Measurements from ENCODE around the gene CTNNA3. TPM values are rescaled to one million over a fixed set of nuclear protein-coding genes. Genes with fewer than 3 reads are reported as not detected.

CTNNA3 gene
- total RNA-seq, 1 donor from 2014 or later = 0.46 TPM

DNA sequence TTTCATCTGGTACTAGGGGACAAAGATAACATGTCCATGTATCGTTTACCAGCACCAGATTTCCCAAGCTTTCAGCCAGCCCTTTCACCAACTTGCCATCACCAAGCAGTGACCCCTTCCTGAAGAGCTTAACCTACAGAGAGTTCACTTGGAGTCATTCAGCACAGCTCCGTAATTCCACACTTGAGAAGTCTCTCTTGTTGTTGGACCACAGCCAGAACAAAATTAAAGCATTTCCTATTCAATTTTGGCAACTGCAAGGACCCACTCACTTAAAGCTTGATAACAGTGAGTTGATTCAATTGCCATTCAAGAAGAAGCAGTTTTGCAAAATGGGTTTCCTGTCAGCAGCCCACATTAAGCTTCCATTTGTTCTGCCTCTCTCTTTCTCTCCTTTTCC lies 858.7 kb downstream of the CTNNA3 start:
- no peak for DNase-seq (ENCODE audit: low read depth)
- no peak for TF ChIP-seq CTCF (conservative IDR thresholded peaks at IDR 0.05; ENCODE audit: low read depth, low read length)
- no peak overlapping the region for H3K4me3 ChIP-seq (ENCODE audit: low read depth, low read length)

- no peak overlapping the region for H3K4me3 ChIP-seq (ENCODE audit: low read depth, low read length)
- DNase-seq (ENCODE audit: low read depth) = no peak
- no peak for TF ChIP-seq CTCF (conservative IDR thresholded peaks at IDR 0.05; ENCODE audit: low read depth, low read length)
Measured at GRCh38 chr10:66836771-66837170, 859.2 kb downstream of the CTNNA3 start.

DNA sequence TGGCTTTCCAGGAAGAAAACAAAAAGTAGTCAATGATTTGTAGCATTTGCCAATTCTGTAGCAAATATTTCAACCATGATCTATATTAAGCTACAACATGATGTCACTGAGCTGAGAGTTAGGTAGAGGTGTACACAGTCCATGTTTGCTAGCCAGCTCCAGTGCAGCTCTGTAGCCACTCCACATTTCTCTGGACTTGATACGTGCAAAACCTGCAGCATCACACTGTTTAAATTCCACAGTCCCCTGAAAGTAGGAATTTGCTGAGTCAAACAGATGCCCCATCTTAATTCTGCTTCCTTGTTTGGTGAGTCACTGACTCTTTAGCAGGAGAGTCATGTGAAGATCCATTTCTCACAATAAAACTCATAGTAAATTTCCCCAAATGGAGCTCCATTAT lies 859.9 kb downstream of the CTNNA3 start:
- no peak overlapping the region for H3K4me3 ChIP-seq (ENCODE audit: low read depth, low read length)
- peak; percentile 86 for DNase-seq (ENCODE audit: low read depth)
- no peak for TF ChIP-seq CTCF (conservative IDR thresholded peaks at IDR 0.05; ENCODE audit: low read depth, low read length)

DNA sequence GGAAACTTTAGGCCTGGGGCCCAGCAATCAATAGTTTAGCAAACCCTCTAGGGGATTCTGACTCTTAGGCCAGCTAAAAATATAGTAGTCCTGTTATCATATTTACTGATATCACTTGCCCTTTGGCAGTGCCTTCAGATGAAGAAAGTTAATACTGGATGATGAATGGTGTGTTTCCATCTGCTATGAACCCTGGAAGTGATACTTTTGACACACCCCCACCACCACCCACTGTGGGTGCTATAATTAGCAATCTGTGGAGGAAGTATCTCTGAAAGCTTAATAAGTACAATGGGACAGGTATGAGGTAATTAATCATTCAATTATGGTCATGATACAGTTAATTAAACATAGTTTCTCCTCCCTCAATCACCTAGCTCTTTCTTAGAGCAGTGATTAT lies 860.6 kb downstream of the CTNNA3 start:
- TF ChIP-seq CTCF (conservative IDR thresholded peaks at IDR 0.05; ENCODE audit: low read depth, low read length) = no peak
- H3K4me3 ChIP-seq (ENCODE audit: low read depth, low read length) = no peak overlapping the region
- no peak for DNase-seq (ENCODE audit: low read depth)

DNA sequence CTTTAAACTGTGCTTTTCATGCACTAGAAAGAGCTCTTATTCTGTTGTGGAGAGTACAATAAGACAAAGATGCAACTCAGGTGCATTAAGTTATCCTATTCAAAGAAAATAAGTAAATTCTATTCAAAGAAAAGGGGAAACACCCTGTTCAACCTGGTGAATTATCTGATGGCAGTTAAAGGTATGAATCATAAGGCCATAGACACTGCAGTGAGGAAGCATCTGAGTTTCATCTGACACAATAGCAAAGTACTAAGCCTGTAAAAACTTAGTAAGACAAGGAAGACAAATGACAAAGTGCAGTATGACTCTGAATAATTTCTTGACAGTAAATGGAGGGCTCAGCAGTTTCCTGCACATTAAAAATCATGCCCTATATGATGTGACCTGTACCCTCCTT lies 861.2 kb downstream of the CTNNA3 start:
- DNase-seq (ENCODE audit: low read depth) = no peak
- H3K4me3 ChIP-seq (ENCODE audit: low read depth, low read length) = no peak overlapping the region
- TF ChIP-seq CTCF (conservative IDR thresholded peaks at IDR 0.05; ENCODE audit: low read depth, low read length) = no peak

- no peak overlapping the region for H3K4me3 ChIP-seq (ENCODE audit: low read depth, low read length)
- TF ChIP-seq CTCF (conservative IDR thresholded peaks at IDR 0.05; ENCODE audit: low read depth, low read length) = no peak
- no peak for DNase-seq (ENCODE audit: low read depth)
Measured at GRCh38 chr10:66833861-66834260, 862.1 kb downstream of the CTNNA3 start.

- TF ChIP-seq CTCF (conservative IDR thresholded peaks at IDR 0.05; ENCODE audit: low read depth, low read length) = no peak
- no peak for DNase-seq (ENCODE audit: low read depth)
- no peak overlapping the region for H3K4me3 ChIP-seq (ENCODE audit: low read depth, low read length)
Measured at GRCh38 chr10:66832781-66833422, 863.1 kb downstream of the CTNNA3 start.
